ENCODE data around the gene DPP6.

- TF ChIP-seq RFX5 (IDR thresholded peaks at IDR 0.05) (no peak), NR3C1 (IDR thresholded peaks at IDR 0.05) (no peak), USF2 (IDR thresholded peaks at IDR 0.05) (no peak), ELK1 (IDR thresholded peaks at IDR 0.05; ENCODE audit: low read depth, low read length) (no peak), HOXA7 (CRISPR knock-in tag; IDR thresholded peaks at IDR 0.05) (no peak), CTCF (IDR thresholded peaks at IDR 0.05) (no peak), POLR2A (IDR thresholded peaks at IDR 0.05; ENCODE audit: low read length) (no peak), MAX (IDR thresholded peaks at IDR 0.05) (no peak), CEBPB (IDR thresholded peaks at IDR 0.05) (no peak), EP300 (IDR thresholded peaks at IDR 0.05) (no peak)
These were observed 290.9 kb downstream of the DPP6 start for GRCh38 chr7:154342971-154343633.
